K562 (cell line): Measurements from ENCODE around the gene ITGA11. TPM values are rescaled to one million over a fixed set of nuclear protein-coding genes. Genes with fewer than 3 reads are reported as not detected.

Source experiments
- ATAC-seq: fragments of 200-7000 bp; cut with Tn5 transposase; 3 replicates; pipeline ENCODE4 v1.9.1; 2020; ENCODE audit warnings: moderate library complexity
- BruUV-seq: library from RNA; stranded (reverse); fragments of 400-500 nt; replicated peaks from 2 replicates; lab custom pipeline; 2021; lab: Mats Ljungman, UMichigan
- CTCF ChIA-PET: fragments of 300-600 bp; formaldehyde crosslinking; extraction: SDS; loops from one replicate; lab custom pipeline; 2021; ENCODE audit warnings: low intra/inter-chr PET ratio; lab: Yijun Ruan, JAX
- POLR2A ChIA-PET: fragments of 300-600, 350-650 bp; sonication (Branson Sonifier 250); formaldehyde crosslinking; extraction: SDS; loops from one replicate; lab custom pipeline; 2021; ENCODE audit warnings: antibody characterized with exemption, inconsistent platforms; lab: Yijun Ruan, JAX
- DNase-seq, 4 experiments: peaks; one replicate each; pipeline versions ENCODE4 v3.0.0 to v3.0.0-alpha.2; 2011 to 2018; ENCODE audit warnings: low spot score in 3 of 4, mixed read lengths in 3 of 4; ENCODE audit errors: extremely low read depth in 1 of 4
- FAIRE-seq: peaks from 2 replicates; lab custom pipeline; 2011; peaks lifted over from hg19 to GRCh38; lab: Jason Lieb, UNC
- H2AFZ ChIP-seq: 2 replicates; pipeline ENCODE4 v1.6.0; 2011; ENCODE audit warnings: low read depth, low read length, control low read depth, inconsistent platforms
- H3K27ac ChIP-seq: fragments of 200-600 bp; 3 replicates; pipeline ENCODE4 v1.8.0; 2011; ENCODE audit warnings: low read depth, mild to moderate bottlenecking, control low read depth, inconsistent platforms, low read length, moderate library complexity, mixed read lengths; ENCODE audit errors: extremely low read depth
- H3K27me3 ChIP-seq, 2 experiments: fragments of 300-600 bp in 1 of 2; 2 replicates in 1 of 2; 3 replicates in 1 of 2; pipeline versions ENCODE4 v1.6.0 to v1.8.0; 2011; ENCODE audit warnings: inconsistent platforms in 2 of 2, low read length in 2 of 2, mild to moderate bottlenecking in 1 of 2, mixed read lengths in 1 of 2, moderate library complexity in 1 of 2; ENCODE audit not compliant: control insufficient read depth in 2 of 2, insufficient read depth in 2 of 2
- H3K36me3 ChIP-seq: fragments of 300-600 bp; 3 replicates; pipeline ENCODE4 v1.8.0; 2011; ENCODE audit warnings: mild to moderate bottlenecking, low read length, inconsistent platforms; ENCODE audit not compliant: control insufficient read depth, insufficient read depth
- H3K4me1 ChIP-seq, 2 experiments: fragments of 200-600 bp in 1 of 2; replicated peaks in 1 of 2; 2 replicates in 1 of 2; 3 replicates in 1 of 2; pipeline versions ENCODE4 v1.5.1 to v1.8.0; 2011; ENCODE audit warnings: inconsistent platforms in 2 of 2, low read length in 2 of 2, mild to moderate bottlenecking in 1 of 2, mixed read lengths in 1 of 2, moderate library complexity in 1 of 2; ENCODE audit not compliant: control insufficient read depth in 2 of 2, insufficient read depth in 2 of 2
- H3K4me2 ChIP-seq: 2 replicates; pipeline ENCODE4 v1.6.1; 2011; ENCODE audit warnings: low read length, control low read depth, inconsistent platforms, mixed read lengths; ENCODE audit not compliant: insufficient read depth
- H3K4me3 ChIP-seq: fragments of 200-600 bp; sonication (generic), shearing (Covaris generic); 2 replicates; pipeline ENCODE4 v1.5.1; 2016; ENCODE audit warnings: control low read depth, inconsistent platforms
- H3K79me2 ChIP-seq: fragments of 200-600 bp; 3 replicates; pipeline ENCODE4 v1.8.0; 2011; ENCODE audit warnings: low read length, inconsistent platforms; ENCODE audit not compliant: control insufficient read depth, insufficient read depth
- H3K9ac ChIP-seq, 2 experiments: 2 replicates each; pipeline versions ENCODE4 v1.6.0 to v1.6.1; 2011; ENCODE audit warnings: low read depth in 2 of 2, low read length in 2 of 2, control low read depth in 1 of 2, inconsistent platforms in 1 of 2, mild to moderate bottlenecking in 1 of 2, mixed read lengths in 1 of 2; ENCODE audit not compliant: insufficient read depth in 1 of 2
- H3K9me1 ChIP-seq: one replicate; pipeline ENCODE4 v1.6.0; 2011; ENCODE audit warnings: inconsistent platforms, mild to moderate bottlenecking, low read length, moderate library complexity; ENCODE audit not compliant: control insufficient read depth, insufficient read depth
- H3K9me3 ChIP-seq: replicated peaks from 2 replicates; pipeline ENCODE4 v1.5.1; 2011; ENCODE audit warnings: low read depth, low read length, inconsistent platforms; ENCODE audit not compliant: control insufficient read depth, insufficient read depth
- H4K20me1 ChIP-seq: replicated peaks from 2 replicates; pipeline ENCODE4 v1.6.1; 2011; ENCODE audit warnings: low read length, inconsistent platforms, mixed read lengths; ENCODE audit not compliant: control insufficient read depth, insufficient read depth
- ARNT ChIP-seq, 2 experiments: fragments of 450-650 bp; IDR thresholded peaks; 2 replicates each; pipeline ENCODE4 v1.6.1; 2016; ENCODE audit warnings: mild to moderate bottlenecking in 1 of 2
- ASH1L ChIP-seq: fragments of 450-650 bp; IDR thresholded peaks from 2 replicates; pipeline ENCODE4 v1.6.1; 2018; ENCODE audit warnings: borderline replicate concordance, mild to moderate bottlenecking, low read depth; ENCODE audit not compliant: partially characterized antibody
- ELF1 ChIP-seq: fragments of 200-800 bp; sonication (Bioruptor generic); IDR thresholded peaks from 2 replicates; pipeline ENCODE4 v1.6.1; 2016; ENCODE audit warnings: missing genetic modification characterization, missing compliant biosample characterization
- GTF2F1 ChIP-seq: IDR thresholded peaks from 2 replicates; pipeline ENCODE4 v1.6.1; 2011; ENCODE audit warnings: low read depth, low read length, improper control_type of control experiment
- HMBOX1 ChIP-seq: sonication (generic); IDR thresholded peaks from 2 replicates; pipeline ENCODE4 v1.6.1; 2016
- JUND ChIP-seq, 2 experiments: IDR thresholded peaks; 2 replicates in 1 of 2; 3 replicates in 1 of 2; pipeline ENCODE4 v1.6.1; 2011; ENCODE audit warnings: borderline replicate concordance in 2 of 2, low read depth in 2 of 2, low read length in 2 of 2, improper control_type of control experiment in 1 of 2, missing biosample characterization in 1 of 2, missing genetic modification characterization in 1 of 2, missing genetic modification reagents in 1 of 2
- PRMT5 ChIP-seq: sonication (generic); formaldehyde crosslinking; IDR thresholded peaks from 2 replicates; pipeline ENCODE4 v1.5.0; 2020; ENCODE audit warnings: missing genetic modification reagents
- PYGO2 ChIP-seq: fragments of 450-650 bp; IDR thresholded peaks from 2 replicates; pipeline ENCODE4 v1.6.1; 2016; ENCODE audit warnings: mild to moderate bottlenecking, missing genetic modification characterization, moderate library complexity, missing compliant biosample characterization
- WHSC1 ChIP-seq: IDR thresholded peaks from one replicate; pipeline ENCODE4 v1.6.1; 2012; ENCODE audit warnings: low read length, control low read depth, inconsistent platforms
- ZNF354B ChIP-seq: fragments of 250-450 bp; sonication (Bioruptor Pico); IDR thresholded peaks from 2 replicates; pipeline ENCODE4 v1.4.0; 2020
- ZNF584 ChIP-seq: fragments of 200-800 bp; sonication (Bioruptor generic); IDR thresholded peaks from 2 replicates; pipeline ENCODE4 v1.6.1; 2016; ENCODE audit warnings: low read depth, mild to moderate bottlenecking, missing genetic modification characterization, missing compliant biosample characterization
- ZSCAN32 ChIP-seq: fragments of 450-650 bp; formaldehyde crosslinking; IDR thresholded peaks from 2 replicates; pipeline ENCODE4 v1.4.0; 2020; ENCODE audit warnings: mild to moderate bottlenecking, moderate library complexity
- whole genome bisulfite sequencing: fragments of 100-300 bp; shearing (Covaris generic); methylation state at CpG from one replicate; pipeline ENCODE4 v1.1.6; 2016; ENCODE audit warnings: low coverage, mixed read lengths; ENCODE audit not compliant: insufficient coverage; ENCODE audit errors: missing lambda C conversion rate; 5-methylcytosine and 5-hydroxymethylcytosine counted together
- in situ Hi-C: fragments of 300-500 bp; cut with MboI; formaldehyde crosslinking; loops from 4 replicates; pipeline ENCODE4 v1.15.0; 2018; ENCODE audit warnings: inconsistent platforms, mixed read lengths
- intact Hi-C: fragments of 100-400 bp; cut with micrococcal nuclease; formaldehyde crosslinking; loops from 2 replicates; pipeline ENCODE4 v1.14.2; 2022
- polyA plus RNA-seq, 8 experiments: library from polyadenylated mRNA; depleted of rRNA in 4 of 8; stranded (reverse) in 5 of 8; unstranded in 3 of 8; fragments of >200 nt; fragmentation: Nextera tagmentation in 2 of 8; fragmentation: Illumina TruSeq in 1 of 8; extraction: Ambion mirVana in 2 of 8; extraction: Trizol in 1 of 8; gene quantifications; 2 replicates each; pipeline versions ENCODE4 v1.2.1 to v1.2.3, GENCODE V29; 2011 to 2014; ENCODE audit warnings: inconsistent platforms in 1 of 8, missing spikeins in 1 of 8
- total RNA-seq, 7 experiments: library from RNA; depleted of rRNA in 6 of 7; stranded (reverse); fragments of >200 nt in 6 of 7; fragmentation: Illumina TruSeq in 2 of 7; extraction: Trizol in 2 of 7; gene quantifications; 2 replicates each; pipeline versions ENCODE4 v1.2.1 to v1.2.3, GENCODE V29; 2011 to 2021; ENCODE audit warnings: low replicate concordance in 1 of 7

ITGA11 gene
- total and polyA plus RNA-seq, 9 of the 15 experiments (the other 6 are each of a cell fraction or from before 2014, with no cell fraction given): 0.01 TPM; not detected in 8

- DNase-seq (no peak), ATAC-seq (no peak)
- no TSS peak for BruUV-seq
- no peak for TF ChIP-seq JUND (IDR thresholded peaks at IDR 0.05; ENCODE audit: borderline replicate concordance, low read depth, low read length)
- TF ChIP-seq JUND (tag; IDR thresholded peaks at IDR 0.05; ENCODE audit: borderline replicate concordance, low read depth, low read length): no peak
- no peak for TF ChIP-seq ASH1L
- TF ChIP-seq HMBOX1: no peak
- no peak for TF ChIP-seq ZNF354B (CRISPR knock-in tag)
- no peak for TF ChIP-seq ZSCAN32 (CRISPR knock-in tag)
- TF ChIP-seq ARNT (IDR thresholded peaks at IDR 0.05): no peak
- no peak for TF ChIP-seq ELF1 (tag)
- no peak for TF ChIP-seq PYGO2 (tag)
- TF ChIP-seq PRMT5 (CRISPR knock-in tag): no peak
- no peak for TF ChIP-seq GTF2F1
- TF ChIP-seq WHSC1: no peak
- TF ChIP-seq ZNF584 (CRISPR knock-in tag): no peak
Observed at GRCh38 chr15:68434021-68434420, 2.1 kb upstream of the ITGA11 start.

More at GRCh38 chr15:68434021-68434420, 2.1 kb upstream of the ITGA11 start:
- Histone ChIP-seq H3K4me2 (no peak overlapping the region), H4K20me1 (no peaks in the 10 kb centered on the region), H3K9me1 (no peaks in the 10 kb centered on the region), H3K79me2 (no peaks in the 10 kb centered on the region), H2AFZ (no peak overlapping the region), H3K4me3 (no peak overlapping the region), H3K27me3 (peaks cover 24 to 44% of the 10 kb centered on the region in 2 experiments), H3K9me3 (no peaks in the 10 kb centered on the region), H3K9ac (no peak overlapping the region), H3K27ac (no peak overlapping the region), H3K36me3 (no peaks in the 10 kb centered on the region), H3K4me1 (peaks cover 0 to 15% of the 10 kb centered on the region in 2 experiments; a peak in 2 of 5 replicates)
- ChIA-PET CTCF (no interaction called here), POLR2A (no interaction called here)
- intact Hi-C loops: no loop called here
- in situ Hi-C loops: no loop called here
- no peak for FAIRE-seq
- WGBS: 0% methylated on average over 6 of the region's 6 CpGs
